IgD-negative memory B cell (primary cell): ENCODE results near the gene VRK1. TPM values are rescaled to one million over a fixed set of nuclear protein-coding genes. Genes with fewer than 3 reads are reported as not detected.

Experiments
- H3K27ac Mint-ChIP-seq, 3 donors: one replicate each; pipeline ENCODE4 v1.8.0; 2020 to 2022; ENCODE audit warnings: mild to moderate bottlenecking in 3 of 3, mixed read lengths in 3 of 3, moderate library complexity in 1 of 3
- H3K27me3 Mint-ChIP-seq: one replicate; pipeline ENCODE4 v1.8.0; 2021; ENCODE audit warnings: mixed read lengths
- H3K36me3 Mint-ChIP-seq: one replicate; pipeline ENCODE4 v1.8.0; 2020; ENCODE audit warnings: mild to moderate bottlenecking, mixed read lengths
- H3K4me1 Mint-ChIP-seq, 3 donors: one replicate each; pipeline ENCODE4 v1.8.0; 2020 to 2022; ENCODE audit warnings: mixed read lengths in 3 of 3, mild to moderate bottlenecking in 1 of 3
- H3K4me3 Mint-ChIP-seq, 4 donors: one replicate each; pipeline ENCODE4 v1.8.0; 2020 to 2022; ENCODE audit warnings: mild to moderate bottlenecking in 4 of 4, mixed read lengths in 4 of 4, moderate library complexity in 3 of 4
- H3K9me3 Mint-ChIP-seq, 3 donors: one replicate each; pipeline ENCODE4 v1.8.0; 2020 to 2021; ENCODE audit warnings: mixed read lengths in 3 of 3, mild to moderate bottlenecking in 1 of 3
- polyA plus RNA-seq: library from polyadenylated mRNA; unstranded; fragments of 300-500 nt; fragmentation: Illumina TruSeq; gene quantifications from one replicate; pipeline ENCODE4 v1.2.3, GENCODE V29; 2021

The VRK1 gene
- polyA plus RNA-seq, 1 donor from 2014 or later, result 35.9 TPM

DNA sequence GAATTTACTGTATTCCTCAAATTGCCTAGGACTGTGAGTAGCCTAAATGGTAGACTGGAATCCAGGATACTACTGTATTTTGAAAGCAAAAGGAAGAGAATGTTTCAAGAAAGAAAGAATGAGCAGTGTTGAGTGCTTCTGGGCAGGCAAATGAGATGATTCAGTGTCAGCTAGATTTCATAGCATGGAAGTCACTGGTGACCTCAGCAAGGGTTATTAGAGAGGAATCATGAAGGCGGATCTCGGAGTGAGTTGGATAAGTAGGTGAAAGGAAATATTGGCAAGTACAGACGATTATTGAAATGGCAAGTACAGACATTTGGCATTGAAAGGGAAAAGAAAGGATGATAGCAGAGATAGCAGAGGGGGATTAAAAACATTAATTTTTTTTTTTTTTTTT lies 27.1 kb downstream of the VRK1 start:
- no peak overlapping the region for H3K27ac Mint-ChIP-seq

DNA sequence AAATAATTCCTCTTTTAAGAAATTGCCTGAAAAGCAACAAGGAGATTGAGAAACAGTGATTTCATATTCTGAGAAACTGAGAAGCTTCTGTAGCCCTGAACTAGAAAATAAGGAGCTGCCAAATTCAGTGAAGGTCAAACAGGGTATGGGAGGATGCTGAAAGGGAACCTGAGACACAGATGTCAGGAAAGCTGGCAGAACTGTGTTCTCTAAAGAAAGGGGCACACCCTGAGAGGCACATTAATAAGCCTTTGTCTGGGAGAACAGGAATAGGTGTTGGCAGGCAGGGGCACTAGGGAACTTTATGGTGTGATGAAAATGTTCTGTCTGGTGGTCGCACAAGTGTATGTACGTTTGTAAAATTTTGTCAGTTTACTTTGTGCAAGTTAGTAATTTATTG lies 29.6 kb downstream of the VRK1 start:
- H3K27ac Mint-ChIP-seq, result no peak overlapping the region

More for the DNA sequence above, 27.1 kb downstream of the VRK1 start:
- Mint-ChIP-seq H3K36me3 (peaks cover 7% of the 10 kb centered on the region), H3K4me3 (no peak overlapping the region), H3K9me3 (peaks cover 2 to 11% (median 3%) of the 10 kb centered on the region in 3 donors), H3K4me1 (peaks cover 5 to 25% (median 18%) of the 10 kb centered on the region in 3 donors), H3K27me3 (no peaks in the 10 kb centered on the region)

DNA sequence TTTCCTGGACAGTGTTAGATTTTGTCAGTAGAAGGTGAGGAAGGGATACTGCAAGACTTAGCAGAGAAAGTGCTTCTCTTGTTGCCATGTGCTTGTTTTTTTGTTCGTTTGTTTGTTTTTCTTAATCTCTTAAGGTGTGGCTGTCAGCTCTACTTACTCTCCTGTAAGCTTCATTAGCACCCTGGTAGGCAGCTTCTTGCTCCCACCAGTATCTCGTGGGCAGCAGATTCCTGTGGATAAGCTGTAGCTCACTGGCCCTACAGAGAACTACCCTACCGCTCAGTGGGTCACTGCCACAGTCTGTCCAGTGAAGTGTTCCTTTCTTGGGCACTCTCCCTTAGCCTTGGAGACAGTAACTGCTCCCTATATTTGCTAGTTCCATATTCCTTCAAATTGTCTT lies 30.1 kb downstream of the VRK1 start:
- Mint-ChIP-seq H3K9me3 (peaks cover 3 to 16% (median 7%) of the 10 kb centered on the region in 3 donors), H3K4me1 (peaks cover 12 to 24% (median 24%) of the 10 kb centered on the region in 3 donors), H3K27me3 (no peaks in the 10 kb centered on the region), H3K27ac (no peak overlapping the region), H3K4me3 (peak overlapping the region in 1 of 4 donors; percentile 24), H3K36me3 (peaks cover 9% of the 10 kb centered on the region)

More for the DNA sequence above, 29.6 kb downstream of the VRK1 start:
- H3K4me3 Mint-ChIP-seq, result peak overlapping the region in 1 of 4 donors; percentile 24
- no peaks in the 10 kb centered on the region for H3K27me3 Mint-ChIP-seq
- H3K9me3 Mint-ChIP-seq, result peaks cover 3 to 16% (median 7%) of the 10 kb centered on the region in 3 donors
- H3K36me3 Mint-ChIP-seq, result peaks cover 8% of the 10 kb centered on the region
- peaks cover 12 to 24% (median 24%) of the 10 kb centered on the region in 3 donors for H3K4me1 Mint-ChIP-seq

DNA sequence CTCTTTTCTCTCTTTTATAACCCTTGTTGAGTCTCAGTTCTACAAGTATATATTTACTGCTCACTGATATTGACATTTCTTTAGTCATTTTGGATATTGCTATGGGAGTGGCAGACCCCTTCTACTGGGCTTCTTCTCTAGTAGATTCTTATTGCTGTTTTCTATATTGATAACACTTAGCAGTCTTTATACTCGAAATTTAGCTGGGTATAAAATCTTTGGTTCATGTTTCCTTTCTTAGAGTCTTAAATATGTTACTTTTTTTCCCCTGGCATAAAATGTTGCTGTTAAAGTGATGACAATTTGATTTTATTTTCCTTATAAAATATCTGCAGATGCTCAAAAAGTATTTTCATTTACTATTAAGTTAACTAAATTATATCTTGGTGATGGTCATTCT lies 32.6 kb downstream of the VRK1 start:
- H3K27ac Mint-ChIP-seq, result no peak overlapping the region
- H3K36me3 Mint-ChIP-seq, result peaks cover 6% of the 10 kb centered on the region
- peaks cover 7 to 21% (median 21%) of the 10 kb centered on the region in 3 donors for H3K4me1 Mint-ChIP-seq
- H3K27me3 Mint-ChIP-seq, result no peaks in the 10 kb centered on the region
- H3K9me3 Mint-ChIP-seq, result peaks cover 3 to 11% (median 7%) of the 10 kb centered on the region in 3 donors
- H3K4me3 Mint-ChIP-seq, result no peak overlapping the region

DNA sequence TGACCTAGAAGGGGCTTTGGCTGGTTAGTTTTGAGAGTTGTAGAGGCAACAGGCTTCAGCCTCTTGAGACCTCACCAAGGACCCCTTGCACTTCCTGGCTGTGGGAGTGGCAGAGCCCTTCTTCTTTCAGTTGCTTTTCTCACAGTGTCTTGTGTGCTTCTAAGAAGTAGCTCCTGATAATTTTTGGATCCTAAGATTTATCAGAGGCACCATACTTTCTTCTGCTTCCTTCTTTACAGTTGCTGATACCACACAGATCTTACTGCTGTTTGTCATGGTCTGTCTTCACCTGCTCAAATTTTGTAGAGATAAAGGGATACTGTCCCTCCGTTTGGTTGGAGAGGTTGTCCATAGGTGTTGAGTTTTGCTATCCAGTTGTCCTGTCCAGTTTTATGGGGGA lies 33.8 kb downstream of the VRK1 start:
- no peak overlapping the region for H3K27ac Mint-ChIP-seq
- H3K9me3 Mint-ChIP-seq, result peaks cover 3 to 11% (median 7%) of the 10 kb centered on the region in 3 donors
- peaks cover 3% of the 10 kb centered on the region for H3K36me3 Mint-ChIP-seq
- H3K27me3 Mint-ChIP-seq, result no peaks in the 10 kb centered on the region
- H3K4me3 Mint-ChIP-seq, result peak overlapping the region in 1 of 4 donors; percentile 32
- peaks cover 7 to 13% (median 13%) of the 10 kb centered on the region in 3 donors for H3K4me1 Mint-ChIP-seq

DNA sequence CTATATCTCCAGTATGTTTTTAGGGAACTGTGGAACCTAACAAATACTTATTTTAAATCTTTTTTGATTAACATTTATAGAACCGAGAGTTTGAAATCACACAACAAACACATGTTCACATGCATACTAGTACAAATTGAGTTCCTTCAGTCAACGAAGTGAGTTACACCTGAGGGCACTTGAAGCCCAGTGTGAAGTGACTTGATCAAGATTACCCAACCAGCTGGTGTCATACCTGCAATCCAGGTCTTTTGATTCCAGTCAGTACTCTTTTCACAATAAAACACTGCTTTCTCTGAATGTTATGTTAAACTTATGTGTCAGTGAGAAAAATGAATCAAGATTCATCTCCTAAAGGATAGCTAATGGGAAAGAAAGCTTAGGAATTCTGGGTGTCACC lies 35.2 kb downstream of the VRK1 start:
- Mint-ChIP-seq H3K9me3 (peaks cover 3 to 11% (median 7%) of the 10 kb centered on the region in 3 donors), H3K4me1 (peaks cover 7 to 8% (median 8%) of the 10 kb centered on the region in 3 donors), H3K4me3 (no peak overlapping the region), H3K27me3 (no peaks in the 10 kb centered on the region), H3K27ac (peak overlapping the region in 1 of 3 donors; percentile 25), H3K36me3 (peaks cover 6% of the 10 kb centered on the region)

DNA sequence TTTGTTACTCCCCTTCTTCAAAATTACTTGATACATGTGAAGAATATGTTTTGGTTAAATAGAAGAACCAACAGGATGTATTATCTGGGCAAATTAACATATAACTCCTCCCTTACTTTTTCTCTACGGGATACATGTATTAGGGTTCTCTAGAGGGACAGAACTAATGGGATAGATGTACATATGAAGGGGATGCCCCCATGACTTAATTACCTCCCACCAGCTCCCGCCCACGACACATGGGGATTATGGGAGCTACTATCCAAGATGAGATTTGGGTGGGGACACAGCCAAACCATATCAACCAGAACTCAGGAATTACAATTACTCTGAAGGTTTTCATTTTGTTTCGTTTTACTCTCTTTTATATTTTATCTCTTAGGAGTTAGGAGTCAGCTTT lies 41.3 kb downstream of the VRK1 start:
- H3K4me1 Mint-ChIP-seq, result peaks cover 0 to 2% (median 0%) of the 10 kb centered on the region in 3 donors
- no peak overlapping the region for H3K27ac Mint-ChIP-seq
- no peaks in the 10 kb centered on the region for H3K9me3 Mint-ChIP-seq
- no peaks in the 10 kb centered on the region for H3K27me3 Mint-ChIP-seq
- no peak overlapping the region for H3K4me3 Mint-ChIP-seq
- peaks cover 17% of the 10 kb centered on the region for H3K36me3 Mint-ChIP-seq

DNA sequence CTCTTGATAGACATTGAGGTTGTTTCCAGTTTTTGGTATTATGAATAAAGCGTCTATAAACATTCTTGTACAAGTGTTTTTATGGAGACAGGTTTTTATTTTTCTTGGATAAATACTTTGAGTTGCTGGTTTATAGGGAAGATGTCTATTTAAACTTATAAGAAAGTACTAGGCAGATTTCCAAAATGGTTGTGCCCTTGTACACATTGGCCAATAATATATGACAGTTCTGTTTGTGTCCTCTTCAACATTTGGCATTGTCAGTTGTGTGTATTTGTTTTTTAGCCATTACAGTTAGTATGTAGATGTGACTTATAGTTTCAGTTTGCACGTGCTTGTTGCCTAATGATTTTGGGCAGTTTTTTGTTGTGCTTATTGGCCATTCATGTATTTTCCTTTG lies 42.1 kb downstream of the VRK1 start:
- Mint-ChIP-seq H3K4me3 (no peak overlapping the region), H3K4me1 (peaks cover 0 to 2% (median 0%) of the 10 kb centered on the region in 3 donors), H3K9me3 (no peaks in the 10 kb centered on the region), H3K27ac (no peak overlapping the region), H3K27me3 (no peaks in the 10 kb centered on the region), H3K36me3 (peaks cover 17% of the 10 kb centered on the region)

DNA sequence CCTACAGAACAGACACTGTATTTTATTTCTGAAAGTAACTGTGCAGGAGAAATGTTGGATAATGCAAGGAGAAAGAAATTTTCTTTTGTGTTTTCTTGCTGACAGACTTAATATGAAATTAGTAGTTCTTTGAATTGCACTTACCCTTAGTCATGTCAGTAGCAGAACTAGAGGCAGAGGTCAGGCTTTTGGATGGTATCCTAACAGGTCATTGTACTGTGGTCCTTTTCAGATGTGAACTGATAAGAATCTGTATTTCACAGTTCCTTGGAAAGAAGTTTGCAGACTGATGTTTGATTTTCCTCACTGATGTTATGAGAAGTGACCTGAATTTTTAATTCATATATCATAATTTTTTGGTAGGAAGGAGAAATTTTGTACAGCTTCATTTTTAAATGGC lies 46.0 kb downstream of the VRK1 start:
- Mint-ChIP-seq H3K27me3 (no peaks in the 10 kb centered on the region), H3K9me3 (no peaks in the 10 kb centered on the region), H3K36me3 (peaks cover 24% of the 10 kb centered on the region), H3K4me3 (no peak overlapping the region), H3K4me1 (peaks cover 0 to 2% (median 2%) of the 10 kb centered on the region in 3 donors), H3K27ac (no peak overlapping the region)

DNA sequence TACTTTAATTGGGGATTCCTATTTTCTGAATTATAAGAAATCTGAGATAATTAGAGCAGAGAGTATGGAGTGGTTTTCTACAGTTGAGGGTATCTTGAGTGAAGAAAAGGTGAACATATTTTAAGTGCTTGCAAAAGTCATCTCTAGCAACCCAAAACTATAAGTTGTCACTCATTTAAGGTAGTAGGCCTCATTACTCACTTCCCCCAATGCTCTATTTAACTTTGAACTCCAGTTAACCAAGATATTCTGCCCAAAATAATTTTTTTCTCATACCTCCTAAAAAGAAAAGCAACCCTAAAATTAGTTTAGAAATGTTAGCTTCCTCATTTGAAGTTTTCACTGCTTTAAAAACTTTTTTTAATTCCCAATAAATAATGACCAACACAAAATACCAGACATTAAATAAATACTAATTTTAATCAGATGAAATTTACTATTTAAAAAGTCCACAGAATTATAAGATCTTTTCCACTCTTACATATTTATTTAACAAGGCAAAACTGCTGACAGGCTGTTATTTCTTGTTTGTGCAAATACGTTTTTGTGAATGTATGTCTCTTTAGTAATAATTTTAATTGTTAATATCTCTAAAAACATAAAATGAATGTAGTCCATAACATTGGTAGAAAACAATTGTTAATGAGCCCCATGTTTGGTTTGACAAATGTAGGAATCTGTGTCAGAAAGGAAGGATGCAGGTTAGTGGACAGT lies 47.8 kb downstream of the VRK1 start:
- Mint-ChIP-seq H3K27ac (no peak overlapping the region), H3K36me3 (peaks cover 21% of the 10 kb centered on the region), H3K4me1 (peaks cover 0 to 2% (median 2%) of the 10 kb centered on the region in 3 donors), H3K27me3 (no peaks in the 10 kb centered on the region), H3K9me3 (no peaks in the 10 kb centered on the region), H3K4me3 (no peak overlapping the region)

DNA sequence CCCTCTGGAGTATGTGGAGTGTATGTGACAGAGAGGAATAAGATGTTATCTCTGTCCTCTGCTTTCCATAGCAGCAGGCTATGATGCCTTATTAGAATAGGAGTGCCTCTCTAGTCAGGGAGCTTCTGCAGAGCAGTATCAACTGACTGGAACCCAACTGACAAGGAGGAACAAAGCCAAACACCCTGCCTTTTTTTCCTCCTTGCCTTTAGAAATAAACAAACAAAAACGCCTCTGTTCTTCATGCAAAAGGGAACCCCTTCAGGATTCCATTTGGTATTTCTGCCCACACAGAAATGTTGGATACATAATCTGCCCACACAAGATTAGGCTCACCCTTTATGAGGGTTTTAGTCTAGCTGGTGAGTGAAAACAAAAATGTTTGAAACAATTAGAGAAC lies 50.3 kb downstream of the VRK1 start:
- Mint-ChIP-seq H3K27ac (no peak overlapping the region), H3K4me3 (no peak overlapping the region), H3K27me3 (no peaks in the 10 kb centered on the region), H3K36me3 (peaks cover 14% of the 10 kb centered on the region), H3K4me1 (peaks cover 0 to 9% (median 2%) of the 10 kb centered on the region in 3 donors), H3K9me3 (no peaks in the 10 kb centered on the region)

DNA sequence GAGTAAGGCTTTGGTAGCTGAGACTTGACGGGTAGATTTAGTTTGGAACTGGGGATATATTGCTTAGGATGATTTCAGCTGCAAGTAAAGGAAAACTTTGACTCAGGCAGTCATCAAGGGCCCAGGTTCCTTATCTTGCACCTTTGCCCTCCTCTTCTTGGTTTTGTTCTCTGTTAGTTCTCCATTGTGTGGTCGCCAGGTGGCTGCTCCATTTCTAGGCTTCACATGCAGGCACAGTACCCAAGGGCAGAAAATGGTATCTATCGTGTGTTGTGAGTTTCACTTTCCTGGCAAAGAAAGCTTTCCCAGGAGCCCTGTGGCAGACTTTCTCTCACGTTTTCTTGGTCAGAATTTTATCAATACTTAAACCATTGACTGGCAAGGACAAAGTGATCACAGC lies 50.8 kb downstream of the VRK1 start:
- Mint-ChIP-seq H3K9me3 (no peaks in the 10 kb centered on the region), H3K4me3 (no peak overlapping the region), H3K27me3 (no peaks in the 10 kb centered on the region), H3K27ac (no peak overlapping the region), H3K4me1 (peaks cover 4 to 12% (median 4%) of the 10 kb centered on the region in 3 donors), H3K36me3 (peaks cover 14% of the 10 kb centered on the region)

DNA sequence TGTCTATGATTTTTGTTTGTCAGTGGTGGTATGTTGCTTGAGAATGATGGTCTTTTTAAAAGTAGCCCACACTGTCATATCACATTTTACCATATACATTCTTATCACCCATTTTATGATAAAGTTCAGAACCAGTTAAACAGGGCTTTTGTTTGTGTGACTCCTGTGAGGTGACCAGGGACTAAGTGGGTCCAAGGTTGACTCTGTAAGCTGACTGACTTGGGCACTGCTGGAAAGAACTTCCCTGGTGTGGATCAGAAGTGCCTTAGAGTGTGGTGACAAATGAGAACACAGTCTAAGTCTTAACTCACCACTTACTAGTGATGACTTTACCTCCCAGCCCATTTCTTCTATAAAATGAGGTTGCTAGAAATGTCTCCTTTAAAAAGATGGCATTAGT lies 52.6 kb downstream of the VRK1 start:
- H3K27ac Mint-ChIP-seq, result no peak overlapping the region
- H3K27me3 Mint-ChIP-seq, result no peaks in the 10 kb centered on the region
- peaks cover 3 to 12% (median 5%) of the 10 kb centered on the region in 3 donors for H3K4me1 Mint-ChIP-seq
- no peak overlapping the region for H3K4me3 Mint-ChIP-seq
- H3K9me3 Mint-ChIP-seq, result no peaks in the 10 kb centered on the region
- H3K36me3 Mint-ChIP-seq, result peaks cover 14% of the 10 kb centered on the region

DNA sequence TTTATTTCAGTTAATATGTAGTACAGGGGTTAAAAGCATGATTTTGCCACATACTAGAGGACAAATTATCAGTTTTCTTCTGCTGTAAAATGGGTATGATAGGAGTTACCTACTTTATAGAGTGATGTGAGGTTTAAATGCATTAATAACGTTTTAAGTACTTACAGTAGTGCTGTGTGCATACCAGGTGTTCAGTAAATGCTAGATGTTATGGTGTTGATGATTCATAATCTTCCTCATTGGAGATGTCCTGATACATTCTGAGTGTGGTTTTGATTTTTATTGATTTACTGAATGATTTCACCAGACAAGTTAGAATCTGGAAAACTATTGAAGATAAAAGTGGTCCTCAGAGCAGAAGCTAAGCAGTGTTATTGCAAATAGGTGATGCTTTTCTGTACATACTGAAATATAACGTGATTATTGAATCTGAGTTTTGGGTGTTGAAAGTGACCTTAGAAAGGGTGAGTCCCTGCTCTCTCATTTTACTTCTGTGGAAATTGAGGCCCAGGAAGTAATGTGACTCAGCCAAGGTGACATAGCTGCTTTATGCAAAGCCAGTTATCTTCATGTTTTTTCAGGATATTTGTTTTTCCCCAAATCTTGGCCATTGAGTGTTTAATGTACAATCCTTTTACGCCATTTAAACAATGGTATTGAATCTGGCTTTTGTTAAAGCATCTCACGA lies 54.7 kb downstream of the VRK1 start:
- Mint-ChIP-seq H3K4me3 (no peak overlapping the region), H3K36me3 (peaks cover 12% of the 10 kb centered on the region), H3K9me3 (no peaks in the 10 kb centered on the region), H3K27me3 (no peaks in the 10 kb centered on the region), H3K27ac (no peak overlapping the region), H3K4me1 (peaks cover 3 to 10% (median 5%) of the 10 kb centered on the region in 3 donors)

DNA sequence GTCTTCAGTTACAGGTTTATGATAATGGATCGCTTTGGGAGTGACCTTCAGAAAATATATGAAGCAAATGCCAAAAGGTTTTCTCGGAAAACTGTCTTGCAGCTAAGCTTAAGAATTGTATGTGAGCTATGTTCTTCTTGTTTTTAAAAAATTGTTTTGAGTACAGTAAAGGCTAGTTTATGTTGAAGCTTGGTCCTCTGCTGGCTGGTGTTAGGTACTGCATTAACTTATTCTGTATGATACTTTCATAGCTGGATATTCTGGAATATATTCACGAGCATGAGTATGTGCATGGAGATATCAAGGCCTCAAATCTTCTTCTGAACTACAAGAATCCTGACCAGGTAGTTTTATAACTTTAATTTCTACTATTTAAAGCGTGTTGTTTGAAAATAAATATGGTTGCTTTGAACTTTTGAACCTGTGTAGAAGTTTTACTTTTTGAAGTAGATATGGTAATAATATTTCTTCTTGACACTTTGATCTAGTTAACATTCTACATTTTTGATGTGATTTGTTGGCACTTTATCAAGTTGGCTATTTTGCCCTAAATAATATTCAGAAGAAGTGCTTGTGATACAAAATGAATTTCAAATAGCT lies 55.7 kb downstream of the VRK1 start:
- Mint-ChIP-seq H3K4me1 (peaks cover 3 to 10% (median 5%) of the 10 kb centered on the region in 3 donors), H3K27me3 (no peaks in the 10 kb centered on the region)

More for the DNA sequence above, 55.7 kb downstream of the VRK1 start:
- Mint-ChIP-seq H3K9me3 (no peaks in the 10 kb centered on the region), H3K4me3 (no peak overlapping the region), H3K36me3 (peaks cover 11% of the 10 kb centered on the region), H3K27ac (peak overlapping the region in 1 of 3 donors; percentile 0)
